Left lung (tissue), 10 donors: ENCODE data around the gene DRAXIN. TPM values are rescaled to one million over a fixed set of nuclear protein-coding genes. Genes with fewer than 3 reads are reported as not detected.

ENCODE experiments used
- ATAC-seq: fragments of 200-7000 bp; cut with Tn5 transposase; one replicate; pipeline ENCODE4 v1.9.1; 2020; ENCODE audit warnings: moderate library complexity
- DNase-seq, 4 donors: peaks; one replicate each; pipeline ENCODE4 v3.0.0-alpha.2; 2013 to 2020
- H3K27ac ChIP-seq, 2 donors: fragments of 200-600 bp; sonication (generic) in 1 of 2; one replicate each; pipeline versions ENCODE4 v1.5.0 to v1.8.0; 2020 to 2021
- H3K27me3 ChIP-seq, 2 donors: fragments of 200-600 bp; sonication (generic) in 1 of 2; one replicate each; pipeline versions ENCODE4 v1.5.0 to v1.8.0; 2020 to 2021
- H3K36me3 ChIP-seq, 2 donors: fragments of 200-600 bp; sonication (generic) in 1 of 2; one replicate each; pipeline versions ENCODE4 v1.5.0 to v1.8.0; 2020 to 2021
- H3K4me1 ChIP-seq, 2 donors: fragments of 200-600 bp; one replicate each; pipeline ENCODE4 v1.8.0; 2021
- H3K4me3 ChIP-seq, 2 donors: fragments of 200-600 bp; sonication (generic) in 1 of 2; one replicate each; pipeline versions ENCODE4 v1.5.0 to v1.8.0; 2020 to 2021; ENCODE audit warnings: mild to moderate bottlenecking in 1 of 2
- H3K9me3 ChIP-seq, 2 donors: fragments of 200-600 bp; sonication (generic) in 1 of 2; one replicate each; pipeline versions ENCODE4 v1.5.0 to v1.8.0; 2020 to 2021
- CTCF ChIP-seq, 2 donors: fragments of 200-600 bp; sonication (generic) in 1 of 2; IDR thresholded peaks; one replicate each; pipeline versions ENCODE4 v1.5.0 to v1.8.0; 2021; ENCODE audit warnings: antibody characterized with exemption in 2 of 2
- intact Hi-C, 2 donors: fragments of 100-400 bp; cut with DNase I; formaldehyde crosslinking; loops; one replicate each; pipeline versions ENCODE4 v1.11.2 to v1.14.2; 2022
- polyA plus RNA-seq, 6 donors: library from polyadenylated mRNA; unstranded; fragments of 120-200 nt; gene quantifications; one replicate each; pipeline ENCODE4 v1.2.1, GENCODE V29; 2013; ENCODE audit not compliant: insufficient read length in 6 of 6
- total RNA-seq, 2 donors: library from RNA; stranded (reverse); fragmentation: NEBNext Ultra II Directional; extraction: Animal tissue kit (Norgen Biotek cat#: 25700); gene quantifications; one replicate each; pipeline ENCODE4 v1.2.1, GENCODE V29; 2021
- donor health status: DM: no; HTN: yes; CAD: no.
- donor health status: DM: no; HTN: no; CAD: no.

DRAXIN gene
- total and polyA plus RNA-seq, 8 donors: 0.10 to 3.2 (median 2.3) TPM

GRCh38 chr1:11774753-11775152, 83.2 kb downstream of the DRAXIN start:
- H3K27ac ChIP-seq: no peak overlapping the region
- no peaks in the 10 kb centered on the region for H3K4me1 ChIP-seq
- no peak overlapping the region for H3K4me3 ChIP-seq
- intact Hi-C loops: no loop called here
- TF ChIP-seq CTCF (IDR thresholded peaks at IDR 0.05): no peak
- DNase-seq (no peak), ATAC-seq (no peak)
- no peaks in the 10 kb centered on the region for H3K9me3 ChIP-seq
- H3K27me3 ChIP-seq: no peaks in the 10 kb centered on the region
- no peaks in the 10 kb centered on the region for H3K36me3 ChIP-seq

Other genes starting within 250 kb of the DRAXIN start
- gene DISP3, start 212.6 kb upstream of the DRAXIN start, total RNA-seq: under 1 TPM; 0.05 to 0.12 TPM
- under 1 TPM; 0.46 to 0.98 (median 0.57) TPM for gene DISP3, start 212.6 kb upstream of the DRAXIN start, polyA plus RNA-seq
- 10 to 100 TPM in 1 of 2 donors, 1 to 10 TPM in 1; 8.0 to 12.7 TPM for gene FBXO2, start 37.3 kb upstream of the DRAXIN start, total RNA-seq
- gene FBXO2, start 37.3 kb upstream of the DRAXIN start, polyA plus RNA-seq: under 1 TPM; 0.57 to 0.92 (median 0.76) TPM
- gene FBXO44, start 36.8 kb upstream of the DRAXIN start, total RNA-seq: 10 to 100 TPM; 13.8 to 21.1 TPM
- 10 to 100 TPM; 12.1 to 17.1 (median 14.6) TPM for gene FBXO44, start 36.8 kb upstream of the DRAXIN start, polyA plus RNA-seq
- gene FBXO6, start 27.5 kb upstream of the DRAXIN start, total RNA-seq: 10 to 100 TPM; 13.4 to 15.2 TPM
- 1 to 10 TPM; 4.7 to 7.1 (median 5.8) TPM for gene FBXO6, start 27.5 kb upstream of the DRAXIN start, polyA plus RNA-seq
- 10 to 100 TPM; 25.7 to 28.0 TPM for gene MAD2L2, start 10.6 kb upstream of the DRAXIN start, total RNA-seq
- 10 to 100 TPM; 44.5 to 56.1 (median 46.8) TPM for gene MAD2L2, start 10.6 kb upstream of the DRAXIN start, polyA plus RNA-seq
- gene AGTRAP, start 44.4 kb downstream of the DRAXIN start, total RNA-seq: 10 to 100 TPM; 49.0 to 95.8 TPM
- gene AGTRAP, start 44.4 kb downstream of the DRAXIN start, polyA plus RNA-seq: 10 to 100 TPM; 24.7 to 29.8 (median 27.5) TPM
- gene C1orf167, start 70.5 kb downstream of the DRAXIN start, total RNA-seq: 10 to 100 TPM in 1 of 2 donors, 1 to 10 TPM in 1; 5.7 to 14.4 TPM
- gene C1orf167, start 70.5 kb downstream of the DRAXIN start, polyA plus RNA-seq: under 1 TPM in 3 of 6 donors, not detected in 3; 0.24 to 0.64 (median 0.54) TPM
- gene MTHFR, start 114.3 kb downstream of the DRAXIN start, total RNA-seq: 10 to 100 TPM; 34.2 to 44.5 TPM
- gene MTHFR, start 114.3 kb downstream of the DRAXIN start, polyA plus RNA-seq: 10 to 100 TPM; 16.5 to 29.3 (median 22.3) TPM
- gene CLCN6, start 114.5 kb downstream of the DRAXIN start, total RNA-seq: 10 to 100 TPM; 17.7 to 43.4 TPM
- gene CLCN6, start 114.5 kb downstream of the DRAXIN start, polyA plus RNA-seq: 10 to 100 TPM; 17.2 to 23.9 (median 20.7) TPM
- gene NPPA, start 156.1 kb downstream of the DRAXIN start, total RNA-seq: 1 to 10 TPM; 1.6 to 2.7 TPM
- gene NPPA, start 156.1 kb downstream of the DRAXIN start, polyA plus RNA-seq: 1 to 10 TPM in 3 of 6 donors, under 1 TPM in 3; 0.51 to 1.8 (median 0.92) TPM
- gene NPPB, start 167.2 kb downstream of the DRAXIN start, total RNA-seq: not detected
- gene NPPB, start 167.2 kb downstream of the DRAXIN start, polyA plus RNA-seq: not detected
- 10 to 100 TPM; 42.9 to 43.3 TPM for gene KIAA2013, start 234.7 kb downstream of the DRAXIN start, total RNA-seq
- gene KIAA2013, start 234.7 kb downstream of the DRAXIN start, polyA plus RNA-seq: 10 to 100 TPM; 26.2 to 33.3 (median 31.1) TPM
- gene PLOD1, start 243.0 kb downstream of the DRAXIN start, total RNA-seq: 100 to 1,000 TPM; 114 to 159 TPM
- gene PLOD1, start 243.0 kb downstream of the DRAXIN start, polyA plus RNA-seq: 100 to 1,000 TPM; 122 to 153 (median 131) TPM